Right atrium auricular region (tissue), 2 donors: ENCODE data around the gene HAND1. TPM values are rescaled to one million over a fixed set of nuclear protein-coding genes. Genes with fewer than 3 reads are reported as not detected.
A peak's percentile ranks its signal among the peaks of the same experiment; 100 is the strongest.

Experiments used
- DNase-seq: peaks from one replicate; pipeline ENCODE4 v3.0.0-alpha.2; 2019; ENCODE audit warnings: low spot score
- H3K27ac ChIP-seq, 2 donors: fragments of 200-600 bp; sonication (generic); 1 replicate in 1 of 2; 2 replicates in 1 of 2; pipeline ENCODE4 v1.5.1; 2016 to 2019
- H3K27me3 ChIP-seq, 2 donors: fragments of 200-600 bp; sonication (generic); one replicate each; pipeline versions ENCODE4 v1.5.1 to v1.6.0; 2017 to 2019
- H3K36me3 ChIP-seq: fragments of 200-600 bp; sonication (generic); one replicate; pipeline ENCODE4 v1.5.1; 2016
- H3K4me1 ChIP-seq, 2 donors: fragments of 200-600 bp; sonication (generic); one replicate each; pipeline versions ENCODE4 v1.5.1 to v1.6.0; 2017 to 2019
- H3K4me3 ChIP-seq, 2 donors: fragments of 200-600 bp; sonication (generic); 1 replicate in 1 of 2; 2 replicates in 1 of 2; pipeline ENCODE4 v1.5.1; 2017 to 2019; ENCODE audit warnings: mild to moderate bottlenecking in 1 of 2, moderate library complexity in 1 of 2
- H3K9me3 ChIP-seq, 2 donors: fragments of 200-600 bp; sonication (generic); one replicate each; pipeline ENCODE4 v1.5.1; 2019
- CTCF ChIP-seq, 2 donors: fragments of 200-600 bp; sonication (generic); IDR thresholded peaks; one replicate each; pipeline ENCODE4 v1.5.1; 2019; ENCODE audit warnings: antibody characterized with exemption in 2 of 2
- total RNA-seq, 2 donors: library from RNA; depleted of rRNA; stranded (reverse); fragments of >200 nt; gene quantifications; one replicate each; pipeline ENCODE4 v1.1.0, GENCODE V29; 2016

Gene HAND1
- total RNA-seq, 2 donors from 2014 or later = 4.1 to 13.8 TPM

- no peak for DNase-seq
- peak overlapping the region; percentile 7 to 24 for H3K4me3 ChIP-seq
- H3K4me1 ChIP-seq = peaks cover 0 to 39% of the 10 kb centered on the region in 2 donors
- peak overlapping the region in 1 of 2 donors; percentile 33 for H3K27ac ChIP-seq
- H3K9me3 ChIP-seq = no peaks in the 10 kb centered on the region
- peaks cover 34 to 45% of the 10 kb centered on the region in 2 donors for H3K27me3 ChIP-seq
- no peak for TF ChIP-seq CTCF (IDR thresholded peaks at IDR 0.05)
- no peaks in the 10 kb centered on the region for H3K36me3 ChIP-seq
These were observed 5.0 kb downstream of the HAND1 start for GRCh38 chr5:154472871-154473580.

- H3K4me1 ChIP-seq = peaks cover 0 to 22% of the 10 kb centered on the region in 2 donors
- H3K27ac ChIP-seq = no peak overlapping the region
- H3K27me3 ChIP-seq = peaks cover 21 to 37% of the 10 kb centered on the region in 2 donors
- H3K36me3 ChIP-seq = no peaks in the 10 kb centered on the region
- no peak for DNase-seq
- H3K9me3 ChIP-seq = no peaks in the 10 kb centered on the region
- no peak for TF ChIP-seq CTCF (IDR thresholded peaks at IDR 0.05)
- H3K4me3 ChIP-seq = no peak overlapping the region
These were observed 6.8 kb downstream of the HAND1 start for GRCh38 chr5:154470947-154471870.

- Histone ChIP-seq H3K27me3 (peaks cover 14 to 26% of the 10 kb centered on the region in 2 donors), H3K27ac (no peak overlapping the region), H3K36me3 (no peaks in the 10 kb centered on the region), H3K4me3 (no peak overlapping the region), H3K9me3 (no peaks in the 10 kb centered on the region), H3K4me1 (peaks cover 0 to 11% of the 10 kb centered on the region in 2 donors)
- DNase-seq = no peak
- TF ChIP-seq CTCF (IDR thresholded peaks at IDR 0.05) = no peak
These were observed 7.9 kb downstream of the HAND1 start for GRCh38 chr5:154470137-154470536.

GRCh38 chr5:154467655-154468354 lies 10.2 kb downstream of the HAND1 start:
- H3K36me3 ChIP-seq = no peaks in the 10 kb centered on the region
- H3K27ac ChIP-seq = no peak overlapping the region
- no peaks in the 10 kb centered on the region for H3K9me3 ChIP-seq
- H3K4me3 ChIP-seq = no peak overlapping the region
- TF ChIP-seq CTCF (IDR thresholded peaks at IDR 0.05) = peak; percentile 88 to 92
- no peaks in the 10 kb centered on the region for H3K4me1 ChIP-seq
- peak; percentile 71 for DNase-seq
- peaks cover 0 to 3% of the 10 kb centered on the region in 2 donors for H3K27me3 ChIP-seq

GRCh38 chr5:154466671-154467070 lies 11.4 kb downstream of the HAND1 start:
- no peaks in the 10 kb centered on the region for H3K36me3 ChIP-seq
- no peak overlapping the region for H3K27ac ChIP-seq
- H3K9me3 ChIP-seq = no peaks in the 10 kb centered on the region
- no peak for DNase-seq
- no peaks in the 10 kb centered on the region for H3K27me3 ChIP-seq
- TF ChIP-seq CTCF (IDR thresholded peaks at IDR 0.05) = no peak
- no peak overlapping the region for H3K4me3 ChIP-seq
- no peaks in the 10 kb centered on the region for H3K4me1 ChIP-seq
